ENCODE results near the gene CCM2.
"Not testable (repeated sequence)": the region's sequence is repeated elsewhere in the genome, so short reads cannot be mapped to it uniquely, and the experiment has no call there.

The CCM2 gene

GRCh38 chr7:45024126-45024744, 24.2 kb downstream of the CCM2 start:
- no peak overlapping the region for H3K9ac ChIP-seq (ENCODE audit: low read depth, low read length)
- no peaks in the 10 kb centered on the region for H3K4me1 ChIP-seq (ENCODE audit: control insufficient read depth, insufficient read depth, low read length)
- H3K36me3 ChIP-seq (ENCODE audit: control insufficient read depth, insufficient read depth, low read length), result no peaks in the 10 kb centered on the region
- H3K27me3 ChIP-seq (ENCODE audit: control insufficient read depth, insufficient read depth, low read length), result no peaks in the 10 kb centered on the region
- H3K4me3 ChIP-seq (ENCODE audit: low read depth, low read length), result no peak overlapping the region
- no peaks in the 10 kb centered on the region for H3K9me3 ChIP-seq (ENCODE audit: control insufficient read depth, insufficient read depth, low read length)

- H3K4me1 ChIP-seq (ENCODE audit: control insufficient read depth, insufficient read depth, low read length); H3K9me3 ChIP-seq (ENCODE audit: control insufficient read depth, insufficient read depth, low read length); H3K36me3 ChIP-seq (ENCODE audit: control insufficient read depth, insufficient read depth, low read length); H3K4me3 ChIP-seq (ENCODE audit: low read depth, low read length); H3K9ac ChIP-seq (ENCODE audit: low read depth, low read length); H3K27me3 ChIP-seq (ENCODE audit: control insufficient read depth, insufficient read depth, low read length): not testable (repeated sequence)
These were observed 25.5 kb downstream of the CCM2 start for GRCh38 chr7:45025473-45025872.

GRCh38 chr7:45026013-45026412, 26.0 kb downstream of the CCM2 start:
- H3K4me3 ChIP-seq (ENCODE audit: low read depth, low read length), result no peak overlapping the region
- no peaks in the 10 kb centered on the region for H3K4me1 ChIP-seq (ENCODE audit: control insufficient read depth, insufficient read depth, low read length)
- no peak overlapping the region for H3K9ac ChIP-seq (ENCODE audit: low read depth, low read length)
- no peaks in the 10 kb centered on the region for H3K27me3 ChIP-seq (ENCODE audit: control insufficient read depth, insufficient read depth, low read length)
- H3K9me3 ChIP-seq (ENCODE audit: control insufficient read depth, insufficient read depth, low read length), result no peaks in the 10 kb centered on the region
- no peaks in the 10 kb centered on the region for H3K36me3 ChIP-seq (ENCODE audit: control insufficient read depth, insufficient read depth, low read length)

GRCh38 chr7:45026984-45027773, 27.2 kb downstream of the CCM2 start:
- H3K4me1 ChIP-seq (ENCODE audit: control insufficient read depth, insufficient read depth, low read length), result no peaks in the 10 kb centered on the region

GRCh38 chr7:45027774-45028114, 27.7 kb downstream of the CCM2 start:
- no peak overlapping the region for H3K4me3 ChIP-seq (ENCODE audit: low read depth, low read length)
- H3K9me3 ChIP-seq (ENCODE audit: control insufficient read depth, insufficient read depth, low read length), result no peaks in the 10 kb centered on the region
- no peak overlapping the region for H3K9ac ChIP-seq (ENCODE audit: low read depth, low read length)
- no peaks in the 10 kb centered on the region for H3K36me3 ChIP-seq (ENCODE audit: control insufficient read depth, insufficient read depth, low read length)
- H3K4me1 ChIP-seq (ENCODE audit: control insufficient read depth, insufficient read depth, low read length), result no peaks in the 10 kb centered on the region
- no peaks in the 10 kb centered on the region for H3K27me3 ChIP-seq (ENCODE audit: control insufficient read depth, insufficient read depth, low read length)

More at GRCh38 chr7:45026984-45027773, 27.2 kb downstream of the CCM2 start:
- Histone ChIP-seq H3K9me3 (ENCODE audit: control insufficient read depth, insufficient read depth, low read length) (no peaks in the 10 kb centered on the region), H3K27me3 (ENCODE audit: control insufficient read depth, insufficient read depth, low read length) (no peaks in the 10 kb centered on the region), H3K9ac (ENCODE audit: low read depth, low read length) (no peak overlapping the region), H3K4me3 (ENCODE audit: low read depth, low read length) (no peak overlapping the region), H3K36me3 (ENCODE audit: control insufficient read depth, insufficient read depth, low read length) (no peaks in the 10 kb centered on the region)

GRCh38 chr7:45028138-45028919, 28.3 kb downstream of the CCM2 start:
- Histone ChIP-seq H3K4me1 (ENCODE audit: control insufficient read depth, insufficient read depth, low read length) (peaks cover under 1% of the 10 kb centered on the region), H3K36me3 (ENCODE audit: control insufficient read depth, insufficient read depth, low read length) (no peaks in the 10 kb centered on the region), H3K4me3 (ENCODE audit: low read depth, low read length) (no peak overlapping the region), H3K9me3 (ENCODE audit: control insufficient read depth, insufficient read depth, low read length) (no peaks in the 10 kb centered on the region), H3K9ac (ENCODE audit: low read depth, low read length) (no peak overlapping the region), H3K27me3 (ENCODE audit: control insufficient read depth, insufficient read depth, low read length) (no peaks in the 10 kb centered on the region)

- H3K36me3 ChIP-seq (ENCODE audit: control insufficient read depth, insufficient read depth, low read length), result no peaks in the 10 kb centered on the region
- no peaks in the 10 kb centered on the region for H3K9me3 ChIP-seq (ENCODE audit: control insufficient read depth, insufficient read depth, low read length)
- no peak overlapping the region for H3K4me3 ChIP-seq (ENCODE audit: low read depth, low read length)
- H3K4me1 ChIP-seq (ENCODE audit: control insufficient read depth, insufficient read depth, low read length), result peaks cover 5% of the 10 kb centered on the region
- no peak overlapping the region for H3K9ac ChIP-seq (ENCODE audit: low read depth, low read length)
- H3K27me3 ChIP-seq (ENCODE audit: control insufficient read depth, insufficient read depth, low read length), result no peaks in the 10 kb centered on the region
These were observed 28.9 kb downstream of the CCM2 start for GRCh38 chr7:45028920-45029344.

GRCh38 chr7:45031829-45032228, 31.8 kb downstream of the CCM2 start:
- no peak overlapping the region for H3K4me3 ChIP-seq (ENCODE audit: low read depth, low read length)
- H3K4me1 ChIP-seq (ENCODE audit: control insufficient read depth, insufficient read depth, low read length), result peaks cover 10% of the 10 kb centered on the region
- H3K9ac ChIP-seq (ENCODE audit: low read depth, low read length), result no peak overlapping the region
- no peaks in the 10 kb centered on the region for H3K9me3 ChIP-seq (ENCODE audit: control insufficient read depth, insufficient read depth, low read length)
- no peaks in the 10 kb centered on the region for H3K36me3 ChIP-seq (ENCODE audit: control insufficient read depth, insufficient read depth, low read length)
- H3K27me3 ChIP-seq (ENCODE audit: control insufficient read depth, insufficient read depth, low read length), result no peaks in the 10 kb centered on the region

GRCh38 chr7:45032421-45032820, 32.4 kb downstream of the CCM2 start:
- Histone ChIP-seq H3K36me3 (ENCODE audit: control insufficient read depth, insufficient read depth, low read length) (no peaks in the 10 kb centered on the region), H3K9ac (ENCODE audit: low read depth, low read length) (no peak overlapping the region), H3K4me1 (ENCODE audit: control insufficient read depth, insufficient read depth, low read length) (peaks cover 10% of the 10 kb centered on the region)

GRCh38 chr7:45033261-45033930, 33.4 kb downstream of the CCM2 start:
- peak overlapping the region; percentile 47 for H3K9ac ChIP-seq (ENCODE audit: low read depth, low read length)
- H3K4me1 ChIP-seq (ENCODE audit: control insufficient read depth, insufficient read depth, low read length), result peaks cover 13% of the 10 kb centered on the region
- H3K9me3 ChIP-seq (ENCODE audit: control insufficient read depth, insufficient read depth, low read length), result no peaks in the 10 kb centered on the region
- H3K36me3 ChIP-seq (ENCODE audit: control insufficient read depth, insufficient read depth, low read length), result no peaks in the 10 kb centered on the region
- no peaks in the 10 kb centered on the region for H3K27me3 ChIP-seq (ENCODE audit: control insufficient read depth, insufficient read depth, low read length)
- H3K4me3 ChIP-seq (ENCODE audit: low read depth, low read length), result no peak overlapping the region

More at GRCh38 chr7:45032421-45032820, 32.4 kb downstream of the CCM2 start:
- H3K27me3 ChIP-seq (ENCODE audit: control insufficient read depth, insufficient read depth, low read length), result no peaks in the 10 kb centered on the region
- no peak overlapping the region for H3K4me3 ChIP-seq (ENCODE audit: low read depth, low read length)
- no peaks in the 10 kb centered on the region for H3K9me3 ChIP-seq (ENCODE audit: control insufficient read depth, insufficient read depth, low read length)

GRCh38 chr7:45033931-45034290, 33.9 kb downstream of the CCM2 start:
- peak overlapping the region; percentile 47 for H3K9ac ChIP-seq (ENCODE audit: low read depth, low read length)
- peaks cover 13% of the 10 kb centered on the region for H3K4me1 ChIP-seq (ENCODE audit: control insufficient read depth, insufficient read depth, low read length)
- no peaks in the 10 kb centered on the region for H3K9me3 ChIP-seq (ENCODE audit: control insufficient read depth, insufficient read depth, low read length)
- H3K36me3 ChIP-seq (ENCODE audit: control insufficient read depth, insufficient read depth, low read length), result no peaks in the 10 kb centered on the region
- no peak overlapping the region for H3K4me3 ChIP-seq (ENCODE audit: low read depth, low read length)
- H3K27me3 ChIP-seq (ENCODE audit: control insufficient read depth, insufficient read depth, low read length), result no peaks in the 10 kb centered on the region
